ENCODE results near the gene DISC1. TPM values are rescaled to one million over a fixed set of nuclear protein-coding genes. Genes with fewer than 3 reads are reported as not detected.
A peak's percentile ranks its signal among the peaks of the same experiment; 100 is the strongest.
"Not testable (repeated sequence)": the region's sequence is repeated elsewhere in the genome, so short reads cannot be mapped to it uniquely, and the experiment has no call there.

DISC1 gene
- total RNA-seq, 1 donor from 2014 or later = 24.3 TPM

DNA sequence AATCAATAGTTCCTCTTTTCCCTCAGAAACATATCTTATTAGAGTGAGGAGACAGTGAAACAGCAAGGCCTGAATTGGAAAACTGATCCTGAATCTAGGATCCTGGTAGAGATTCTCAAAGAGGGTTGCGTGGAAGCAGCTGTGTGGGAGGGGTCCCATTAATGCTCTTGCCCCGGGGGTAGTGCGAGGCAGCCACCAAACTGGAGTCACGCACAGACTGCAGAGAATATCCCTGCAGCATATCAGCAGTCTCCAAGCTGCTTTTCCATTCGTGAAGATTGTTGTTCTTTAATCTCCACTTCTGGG lies 150.1 kb downstream of the DISC1 start:
- no peak for DNase-seq

DNA sequence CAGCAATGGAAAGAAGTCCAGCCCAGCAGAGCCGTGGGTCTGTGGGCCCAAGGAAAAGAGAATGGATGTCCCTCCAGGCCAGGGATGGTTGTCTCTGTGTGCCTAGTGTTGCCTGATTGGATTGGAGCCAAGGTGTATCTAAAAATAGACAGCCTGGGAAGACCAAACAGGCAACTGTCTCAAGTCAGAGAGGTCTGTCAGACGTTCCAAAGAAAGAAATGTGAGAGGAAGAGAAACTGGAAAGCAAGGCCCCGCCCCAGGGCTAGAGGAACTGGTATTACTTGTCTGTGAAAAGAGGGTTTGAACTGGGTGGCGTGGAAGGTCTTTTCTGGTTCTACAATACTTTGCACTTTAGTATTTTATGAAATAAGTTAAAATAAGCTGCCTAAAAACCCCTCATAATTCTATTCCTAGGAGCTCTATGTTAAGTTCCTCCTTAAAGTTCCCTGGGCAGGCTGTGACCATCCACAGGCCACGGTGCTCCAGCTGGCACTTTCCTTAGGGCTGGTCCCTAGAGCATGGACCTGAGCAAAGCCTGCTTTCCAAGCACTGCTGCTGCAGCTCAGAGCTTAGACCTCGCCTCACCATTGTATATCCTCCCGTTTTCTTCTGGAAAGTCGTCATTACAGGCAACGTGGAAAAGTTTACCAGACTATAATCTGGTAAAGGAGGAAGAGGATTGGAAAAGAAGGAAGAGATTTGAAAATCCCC lies 151.6 kb downstream of the DISC1 start:
- DNase-seq = peak; percentile 88

DNA sequence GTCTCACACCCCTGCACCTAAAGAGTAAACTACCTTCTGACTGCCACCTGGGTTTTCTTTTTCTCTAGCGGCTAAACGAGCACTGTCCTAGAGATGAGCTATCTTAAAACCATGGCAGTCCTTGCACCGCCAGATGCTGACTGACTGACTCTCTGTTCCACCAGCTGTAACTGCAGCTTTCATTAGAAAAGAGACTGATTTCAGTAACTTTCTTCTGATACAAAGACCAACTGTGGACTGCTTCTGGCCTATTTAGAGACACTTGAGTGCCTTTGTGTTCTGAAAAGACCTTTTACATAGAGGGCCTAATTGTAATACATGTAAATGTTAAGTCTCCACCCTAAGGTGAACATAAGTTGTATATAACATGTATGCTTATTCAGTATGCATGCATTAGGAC lies 152.5 kb downstream of the DISC1 start:
- DNase-seq = no peak

DNA sequence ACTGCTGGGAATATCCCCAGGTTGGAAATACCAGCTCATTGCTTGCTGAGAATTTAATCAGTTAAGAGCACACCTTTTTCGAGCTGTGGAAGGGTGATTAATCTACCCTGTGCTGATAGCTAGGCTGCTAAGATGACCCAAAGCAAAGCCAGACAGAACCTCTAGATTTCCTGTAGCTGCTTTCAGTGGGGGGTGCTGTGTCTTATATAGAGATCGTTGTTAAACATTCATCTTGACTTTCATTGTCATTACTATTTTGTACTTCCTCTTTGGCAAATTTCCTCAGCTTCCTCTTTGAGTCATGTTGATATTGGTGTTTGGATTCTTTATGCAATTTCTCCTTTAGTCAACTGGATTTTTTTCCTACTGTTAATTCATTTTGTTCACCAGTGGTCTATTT lies 155.3 kb downstream of the DISC1 start:
- no peak for DNase-seq

DNA sequence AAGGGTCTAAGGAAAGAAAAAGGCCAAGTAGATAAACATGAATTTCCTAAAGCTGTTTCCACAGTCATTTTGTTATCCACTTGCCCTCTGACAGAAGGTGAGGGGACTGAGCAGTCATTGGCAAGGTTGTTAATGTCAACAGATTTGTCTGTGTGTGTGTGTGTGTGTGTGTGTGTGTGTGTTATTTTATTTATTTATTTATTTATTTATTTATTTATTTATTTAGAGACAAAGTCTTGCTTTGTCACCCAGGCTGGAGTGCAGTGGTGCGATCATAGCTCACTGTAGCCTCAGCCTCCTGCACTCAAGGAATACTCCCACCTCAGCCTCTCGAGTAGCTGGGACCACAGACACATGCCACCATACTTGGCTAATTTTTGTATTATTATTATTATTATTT lies 158.5 kb downstream of the DISC1 start:
- not testable (repeated sequence) for DNase-seq

DNA sequence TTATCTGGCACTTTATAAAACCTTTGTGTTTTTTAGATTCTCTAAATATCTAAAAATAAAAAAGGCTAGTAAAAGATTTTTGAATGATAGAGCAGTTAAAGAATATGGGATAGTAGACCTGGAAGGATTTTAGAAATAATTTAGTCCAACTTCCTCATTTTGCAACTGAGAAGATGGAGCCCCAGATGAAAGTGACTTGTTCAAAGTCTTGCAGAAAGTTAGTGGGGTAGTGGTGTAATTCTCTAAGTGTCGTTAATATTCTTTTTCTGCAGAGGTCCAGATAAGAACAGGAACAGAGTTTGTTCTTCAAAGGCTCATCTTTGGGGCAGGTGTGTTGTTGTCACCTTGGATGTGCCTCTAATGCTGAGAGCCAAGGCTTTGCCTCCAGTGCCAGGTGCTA lies 159.5 kb downstream of the DISC1 start:
- no peak for DNase-seq

DNA sequence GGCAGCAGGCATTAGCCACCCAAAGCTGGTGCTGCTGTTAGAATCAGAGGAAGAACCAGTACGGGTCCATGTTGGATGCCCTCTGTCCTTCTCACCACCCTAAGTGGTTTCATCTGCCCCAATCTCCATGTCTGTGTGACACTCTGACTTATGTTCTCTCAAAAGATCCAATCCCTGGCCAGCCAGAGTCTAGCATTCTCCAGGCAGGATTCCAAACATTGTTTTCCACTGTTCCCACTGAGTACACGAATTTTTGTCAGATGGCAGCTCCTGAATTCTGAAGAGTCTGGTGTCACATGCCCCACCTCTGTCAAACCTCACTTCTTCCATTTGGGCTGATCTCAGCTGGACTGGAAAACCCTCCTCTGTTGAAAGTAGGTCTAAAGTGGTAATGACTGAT lies 166.0 kb downstream of the DISC1 start:
- no peak for DNase-seq

DNA sequence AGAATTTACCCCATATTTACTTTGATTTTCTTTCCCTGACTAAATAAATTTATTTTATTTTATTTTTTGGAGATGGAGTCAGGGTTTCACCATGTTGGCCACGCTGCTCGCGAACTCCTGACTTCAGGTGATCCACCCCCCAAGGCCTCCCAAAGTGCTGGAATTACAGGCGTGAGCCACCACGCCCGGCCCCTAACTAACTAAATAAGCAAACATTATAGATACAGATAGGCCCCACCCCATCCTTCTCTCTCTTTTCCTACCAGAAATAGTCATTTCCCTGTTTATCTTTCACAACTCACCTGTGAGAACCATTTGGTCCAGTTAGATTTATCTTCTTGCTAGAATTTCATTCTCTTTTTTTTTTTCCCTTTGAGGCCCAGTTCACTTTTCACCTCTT lies 167.3 kb downstream of the DISC1 start:
- DNase-seq = no peak

DNA sequence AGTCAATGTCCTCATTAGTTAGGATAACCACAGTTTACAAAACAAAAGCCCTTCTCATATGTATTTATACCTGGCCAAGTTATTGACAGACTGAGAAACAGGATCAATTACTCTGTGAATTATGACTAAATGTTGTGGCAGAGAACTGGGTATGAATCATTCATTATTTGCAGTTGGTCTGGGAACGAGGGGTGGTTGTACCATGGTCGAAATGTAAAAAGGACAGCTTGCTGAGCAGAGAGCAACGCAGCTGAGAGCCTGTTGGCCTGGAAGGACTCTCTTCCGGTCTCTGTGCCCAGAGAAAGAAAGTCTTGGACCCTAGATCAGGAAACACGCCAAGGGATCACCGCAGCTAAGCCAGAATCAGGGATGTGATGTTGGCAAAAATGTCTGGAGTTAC lies 169.6 kb downstream of the DISC1 start:
- DNase-seq = no peak

DNA sequence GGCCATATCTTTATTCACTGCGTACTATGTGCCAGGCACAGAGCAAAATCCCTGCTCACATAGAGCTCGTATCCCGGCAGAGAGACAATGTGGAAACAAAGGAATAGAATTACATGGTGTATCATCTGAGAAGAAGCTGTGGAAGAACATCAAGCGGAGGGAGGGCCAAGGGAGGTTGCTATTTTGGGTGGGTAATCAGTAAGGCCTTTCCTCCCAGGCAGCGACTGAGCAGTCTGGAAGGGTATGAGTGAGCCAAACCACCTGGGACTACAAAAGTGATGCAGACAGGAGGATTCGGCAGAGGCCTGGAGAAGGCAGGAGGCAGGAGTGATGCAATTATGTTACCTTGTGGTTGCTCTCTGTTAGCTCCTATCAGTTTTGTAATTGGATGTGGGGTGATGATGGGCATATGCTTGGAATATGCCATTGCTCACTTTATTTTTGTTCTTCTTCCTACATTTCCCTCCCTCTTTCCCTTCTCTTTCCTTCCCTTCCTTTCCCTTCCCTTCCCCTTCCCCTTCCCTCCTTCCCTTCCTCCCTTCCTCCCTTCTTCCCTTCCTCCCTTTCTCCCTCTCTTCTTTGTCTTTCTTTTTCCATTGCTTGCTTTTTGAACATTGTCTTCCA lies 172.9 kb downstream of the DISC1 start:
- peak; percentile 25 for DNase-seq

DNA sequence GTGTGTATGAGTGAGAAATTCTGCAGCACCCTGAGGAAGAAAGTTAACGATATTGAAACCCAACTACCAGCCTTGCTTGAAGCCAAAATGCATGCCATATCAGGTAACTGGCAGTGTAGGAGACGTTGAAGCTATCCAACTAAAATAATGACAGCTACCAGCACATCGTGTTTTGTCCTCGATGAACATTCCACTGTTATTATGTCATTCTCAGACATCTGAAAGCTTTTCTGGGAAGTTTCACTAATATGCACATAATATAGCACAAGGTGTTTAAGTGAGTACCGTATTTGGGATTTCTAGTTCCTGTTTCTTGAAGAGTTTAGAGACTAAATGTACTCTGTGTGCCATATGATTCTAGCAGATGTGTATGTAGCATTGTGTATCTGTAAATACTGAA lies 173.5 kb downstream of the DISC1 start:
- DNase-seq = no peak

DNA sequence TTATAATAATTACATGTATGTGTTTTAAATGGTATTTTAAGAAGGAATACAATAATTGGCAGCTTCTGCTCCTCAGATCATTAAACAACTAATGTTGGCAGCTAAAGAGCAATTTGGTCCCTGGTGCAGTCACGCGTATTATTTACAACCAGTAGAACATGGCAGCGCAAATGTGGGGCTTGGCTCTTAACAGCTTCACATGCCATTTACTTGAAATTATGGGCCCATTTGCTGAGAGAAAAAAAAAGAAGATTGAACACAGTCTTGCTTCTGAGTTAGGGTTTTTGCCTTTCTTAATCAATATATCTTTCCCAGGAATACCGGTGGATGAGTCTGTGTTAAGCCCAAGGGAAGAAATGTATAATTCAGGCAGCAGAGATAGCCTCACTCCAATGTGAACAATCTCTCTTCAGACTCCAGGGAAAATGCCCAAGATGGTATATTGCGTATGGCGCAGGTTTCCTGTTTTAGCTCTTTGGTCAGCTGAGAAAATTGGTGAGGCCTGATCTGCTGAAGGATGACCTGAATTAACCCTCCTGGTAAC lies 174.5 kb downstream of the DISC1 start:
- no peak for DNase-seq

DNA sequence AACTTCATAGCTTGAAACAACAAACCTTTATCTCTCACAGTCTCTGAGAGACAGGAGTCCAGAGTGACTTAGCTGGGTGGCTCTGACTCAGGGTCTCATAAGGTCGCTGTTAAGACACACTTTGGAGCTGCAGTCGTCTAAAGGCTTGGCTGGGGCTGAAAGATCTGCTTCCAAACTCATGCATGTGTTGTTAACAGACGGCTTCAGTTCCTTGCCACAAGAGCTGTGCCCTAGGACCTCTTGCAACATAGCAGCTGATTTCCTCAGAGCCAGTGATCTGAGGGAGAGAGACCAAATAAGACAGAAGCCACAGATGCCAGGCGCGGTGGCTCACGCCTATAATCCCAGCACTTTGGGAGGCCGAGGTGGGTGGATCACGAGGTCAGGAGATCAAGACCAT lies 176.8 kb downstream of the DISC1 start:
- no peak for DNase-seq

DNA sequence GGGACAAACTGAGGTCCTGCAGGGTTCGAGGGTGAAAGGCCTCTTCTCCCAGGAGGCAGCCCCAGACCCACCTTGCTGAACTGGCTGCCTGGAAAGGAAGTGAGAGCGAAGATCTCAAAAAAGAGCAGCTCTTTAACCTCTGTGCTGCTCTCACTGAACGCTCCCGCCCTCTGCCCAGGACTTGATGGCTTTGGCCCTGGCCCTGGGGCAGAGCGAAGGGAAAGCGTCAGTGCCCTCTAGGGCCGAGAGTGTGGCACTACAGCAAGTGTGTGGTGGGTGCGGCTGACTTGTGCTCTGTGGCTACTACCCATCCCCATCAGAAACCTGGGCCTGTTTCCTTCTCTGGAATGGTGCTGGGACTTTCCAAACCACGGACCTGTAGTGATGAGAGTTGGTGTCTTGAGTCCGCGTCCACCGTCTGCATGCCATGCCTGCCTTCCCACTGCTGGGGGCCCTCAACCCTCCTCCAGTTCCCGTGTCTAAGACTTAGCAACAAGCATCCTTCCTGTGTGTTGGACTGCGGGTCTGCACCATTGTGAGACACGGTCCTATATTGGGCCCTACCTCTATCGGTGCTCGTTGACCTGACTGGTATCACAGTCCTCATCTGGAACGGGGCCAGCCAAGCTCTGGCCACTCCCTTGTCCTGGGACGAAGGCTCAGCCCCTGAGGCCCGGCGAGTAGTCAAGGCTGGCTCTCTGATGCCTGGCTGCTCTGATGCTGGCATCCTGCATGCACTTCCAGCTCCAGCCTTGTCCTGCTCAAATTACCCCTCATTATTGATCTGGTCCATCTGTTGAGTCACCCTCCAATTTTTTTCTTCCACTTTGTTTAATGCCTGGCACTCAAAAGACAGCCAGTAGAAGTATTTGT lies 180.3 kb downstream of the DISC1 start:
- peak; percentile 74 for DNase-seq

DNA sequence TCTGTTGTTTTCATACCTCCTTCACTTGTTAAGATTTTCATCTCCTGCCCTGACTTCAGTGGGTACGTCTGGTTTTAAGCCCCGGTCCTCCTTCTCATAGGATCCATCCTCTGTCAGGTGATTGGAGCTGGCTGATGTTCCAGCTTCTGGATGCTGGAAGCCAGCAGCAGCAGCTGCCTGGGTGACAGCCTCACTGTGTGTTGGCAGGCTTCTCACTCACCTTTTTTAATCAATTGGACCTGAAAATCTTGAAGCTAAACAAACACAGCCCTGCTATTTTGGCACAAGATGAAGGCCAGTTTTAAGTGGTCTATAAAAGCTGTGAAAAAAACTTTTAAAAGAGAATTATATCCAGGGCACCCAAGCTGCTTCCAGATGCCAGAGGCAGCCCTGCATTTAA lies 181.0 kb downstream of the DISC1 start:
- DNase-seq = peak; percentile 66

DNA sequence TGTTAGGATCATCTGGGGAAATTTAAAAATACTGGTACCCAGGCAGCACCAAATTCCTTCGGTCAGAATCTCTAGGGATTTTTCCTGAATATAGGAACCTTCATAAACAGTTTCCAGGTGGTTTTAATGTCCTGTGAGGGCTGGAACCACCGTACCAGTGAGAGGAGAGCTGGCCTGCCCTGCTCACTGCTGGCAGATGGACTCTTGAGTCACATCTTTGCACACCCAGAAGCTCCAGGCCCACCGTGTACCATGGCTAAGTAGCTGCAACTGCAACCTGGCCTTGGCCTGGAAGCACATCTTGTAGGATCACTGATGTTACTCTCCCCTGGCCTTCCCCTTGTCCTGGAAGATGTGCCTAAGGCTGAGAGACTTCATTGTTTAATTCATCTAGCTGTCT lies 181.5 kb downstream of the DISC1 start:
- no peak for DNase-seq

DNA sequence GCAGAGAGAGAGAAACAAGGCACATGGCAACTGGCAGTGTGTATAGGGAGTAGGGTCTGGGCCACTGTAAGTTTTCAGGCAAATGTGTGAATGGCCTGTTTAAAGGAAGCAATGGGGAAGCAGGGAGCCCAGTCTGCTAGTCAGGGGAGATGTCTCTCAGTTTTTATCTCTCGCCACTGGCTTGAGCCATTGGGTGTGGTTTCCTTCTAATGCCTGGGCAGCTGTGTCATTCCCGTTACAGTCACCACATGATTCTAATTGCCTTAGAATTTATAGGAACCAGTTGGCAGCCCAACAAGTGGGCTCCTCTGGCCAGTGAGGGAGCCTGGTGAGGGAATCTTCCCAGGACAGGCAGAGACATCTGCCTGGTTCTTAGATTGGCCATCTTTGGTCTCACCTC lies 182.4 kb downstream of the DISC1 start:
- peak; percentile 73 for DNase-seq

DNA sequence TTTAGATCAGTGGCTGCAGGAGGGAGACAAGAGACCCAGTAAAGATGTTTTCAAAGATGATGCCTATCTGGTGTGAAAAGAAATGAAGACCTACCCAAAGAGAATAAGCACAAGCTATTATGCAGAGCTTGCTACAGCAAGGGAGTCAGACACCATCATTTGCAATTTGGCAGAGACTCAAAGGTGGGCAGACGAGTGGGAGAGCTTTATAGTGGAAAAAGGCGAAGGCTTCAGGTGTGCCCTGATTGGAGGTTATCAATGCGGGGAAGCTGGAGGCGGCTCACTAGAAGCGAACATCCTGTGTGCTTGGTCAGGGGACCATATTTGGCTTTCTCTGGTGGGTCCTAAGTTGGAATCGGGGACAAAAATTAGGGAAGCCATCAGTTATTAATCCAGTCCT lies 183.8 kb downstream of the DISC1 start:
- DNase-seq = no peak

DNA sequence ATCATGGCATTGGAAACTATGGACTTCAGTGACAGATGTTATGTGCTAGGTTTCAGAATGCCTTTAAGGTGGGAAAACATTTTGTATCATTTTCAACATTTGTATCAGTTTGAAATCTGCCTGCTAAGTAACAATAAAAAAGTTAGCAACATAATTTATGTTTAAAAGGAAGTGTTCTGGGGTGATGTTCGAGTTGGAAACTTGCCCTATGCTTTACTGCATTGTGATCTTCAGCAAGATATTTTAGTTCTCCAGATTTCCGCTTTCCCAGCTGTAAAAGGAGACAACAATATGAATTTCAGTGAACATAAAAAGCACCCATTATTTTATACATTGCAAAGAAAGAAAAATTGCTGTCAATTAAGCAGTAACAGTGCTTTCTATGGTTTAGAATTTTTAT lies 187.4 kb downstream of the DISC1 start:
- DNase-seq = peak; percentile 37

DNA sequence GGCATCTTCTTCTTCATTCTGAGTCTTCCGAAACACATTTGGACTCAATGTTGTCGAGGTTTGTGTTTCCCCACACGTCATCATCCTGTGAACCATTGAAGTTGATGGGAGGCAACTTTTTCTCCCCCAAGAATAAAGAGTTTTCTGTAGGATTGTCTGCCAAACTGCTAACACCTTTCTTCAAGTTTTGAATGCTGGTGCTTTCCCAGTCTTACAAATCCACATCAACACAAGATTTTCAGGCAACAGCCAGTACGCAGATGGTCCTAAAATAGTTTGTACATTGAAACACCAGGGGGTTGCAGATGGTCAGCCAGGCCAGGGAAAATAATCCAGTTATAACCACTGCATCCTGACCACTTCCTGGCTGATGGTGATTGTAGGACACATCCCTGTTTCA lies 187.9 kb downstream of the DISC1 start:
- DNase-seq = no peak

DNA sequence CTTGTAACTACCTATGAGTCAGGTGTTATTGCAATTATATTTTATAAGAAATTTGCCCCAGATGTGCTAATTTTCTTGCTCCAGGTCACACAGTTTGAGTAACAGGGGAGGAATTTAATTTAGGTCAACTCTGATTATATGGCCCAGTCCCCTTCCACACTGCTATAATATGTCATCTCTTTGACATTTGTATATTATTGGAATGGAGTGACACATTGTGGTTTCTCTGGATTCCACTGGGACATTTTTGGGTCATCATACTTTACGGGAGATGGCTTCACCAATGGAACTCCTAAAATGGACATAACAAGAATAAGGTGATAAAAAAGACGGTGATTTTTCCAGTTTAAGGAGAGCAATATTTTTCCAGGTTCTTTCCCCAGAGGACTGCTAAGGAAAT lies 191.2 kb downstream of the DISC1 start:
- DNase-seq = no peak

DNA sequence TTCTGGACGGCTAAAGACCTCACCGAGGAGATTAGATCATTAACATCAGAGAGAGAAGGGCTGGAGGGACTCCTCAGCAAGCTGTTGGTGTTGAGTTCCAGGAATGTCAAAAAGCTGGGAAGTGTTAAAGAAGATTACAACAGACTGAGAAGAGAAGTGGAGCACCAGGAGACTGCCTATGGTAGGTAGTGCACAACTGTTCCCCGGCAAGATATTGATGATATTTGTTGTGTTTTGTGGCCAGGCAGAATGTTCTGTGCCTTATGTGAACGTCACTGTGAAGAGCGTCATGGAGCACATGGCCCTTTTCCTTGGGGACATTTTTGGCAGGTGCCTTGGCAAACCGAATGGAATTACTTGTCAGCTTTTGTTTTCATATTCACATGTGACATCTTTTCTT lies 191.7 kb downstream of the DISC1 start:
- peak; percentile 62 for DNase-seq

DNA sequence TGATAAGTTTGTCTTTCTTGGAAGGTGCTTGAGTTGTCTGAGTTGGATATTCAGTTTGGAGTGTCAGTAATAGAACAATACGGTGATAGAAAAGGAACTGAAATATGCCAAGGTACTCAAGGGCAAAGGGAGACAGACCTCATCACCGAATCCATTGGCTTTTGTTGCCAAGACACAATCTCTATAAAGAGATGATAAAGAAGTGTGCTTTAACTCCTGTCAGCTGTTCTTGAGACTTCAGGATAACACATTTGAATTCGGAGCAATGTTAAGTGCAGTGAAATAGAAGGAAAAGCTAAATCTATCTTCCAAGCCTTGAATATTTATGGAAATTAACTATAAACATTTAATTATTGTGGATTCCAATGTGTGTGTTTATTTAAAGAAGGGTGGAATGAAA lies 194.7 kb downstream of the DISC1 start:
- DNase-seq = no peak

All from tongue (tissue), 2 donors.